A673 (cell line): ENCODE data around the gene COL13A1. TPM values are rescaled to one million over a fixed set of nuclear protein-coding genes. Genes with fewer than 3 reads are reported as not detected.

Source experiments
- BruUV-seq: library from RNA; stranded (reverse); fragments of 400-500 nt; replicated peaks from 2 replicates; lab custom pipeline; 2021; lab: Mats Ljungman, UMichigan
- CTCF ChIA-PET: fragments of 300-600 bp; sonication (Branson Sonifier 250); formaldehyde crosslinking; loops from one replicate; lab custom pipeline; 2022; ENCODE audit warnings: antibody characterized with exemption; lab: Charles Lee
- POLR2A ChIA-PET: fragments of 300-600 bp; sonication (Branson Sonifier 250); formaldehyde crosslinking; loops from one replicate; lab custom pipeline; 2022; ENCODE audit warnings: antibody characterized with exemption; ENCODE audit not compliant: low non-redundant PET; lab: Charles Lee
- DNase-seq: peaks from one replicate; pipeline ENCODE4 v3.0.0-alpha.2; 2015; ENCODE audit warnings: low spot score
- H3K27ac ChIP-seq: fragments of 200-600 bp; sonication (generic); 2 replicates; pipeline ENCODE4 v1.5.1; 2016; ENCODE audit warnings: mixed run types, low read depth, mild to moderate bottlenecking, mixed read lengths, antibody characterized with exemption, low read length; ENCODE audit not compliant: poor library complexity, severe bottlenecking
- H3K27me3 ChIP-seq: fragments of 200-600 bp; sonication (generic); replicated peaks from 2 replicates; pipeline ENCODE4 v1.6.1; 2017; ENCODE audit warnings: mixed run types, low read depth, mild to moderate bottlenecking, mixed read lengths, antibody characterized with exemption, low read length; ENCODE audit not compliant: insufficient read depth, poor library complexity
- H3K36me3 ChIP-seq: fragments of 200-600 bp; sonication (generic); 2 replicates; pipeline ENCODE4 v1.6.1; 2016; ENCODE audit warnings: mixed run types, mild to moderate bottlenecking, mixed read lengths, antibody characterized with exemption, low read length; ENCODE audit not compliant: insufficient read depth, poor library complexity, severe bottlenecking
- H3K4me1 ChIP-seq: fragments of 200-600 bp; sonication (generic); 2 replicates; pipeline ENCODE4 v1.6.1; 2017; ENCODE audit warnings: mixed run types, mild to moderate bottlenecking, mixed read lengths, antibody characterized with exemption, low read length; ENCODE audit not compliant: insufficient read depth, poor library complexity, severe bottlenecking
- H3K4me3 ChIP-seq: fragments of 200-600 bp; sonication (generic); 2 replicates; pipeline ENCODE4 v1.5.1; 2016; ENCODE audit warnings: low read depth, mixed run types, mild to moderate bottlenecking, mixed read lengths, low read length; ENCODE audit not compliant: poor library complexity, severe bottlenecking
- H3K9me3 ChIP-seq: fragments of 200-600 bp; sonication (generic); 2 replicates; pipeline ENCODE4 v1.6.1; 2016; ENCODE audit warnings: mixed run types, low read depth, mild to moderate bottlenecking, mixed read lengths, antibody characterized with exemption, low read length; ENCODE audit not compliant: poor library complexity, severe bottlenecking
- EZH2 ChIP-seq: fragments of 200-600 bp; sonication (generic); IDR thresholded peaks from 2 replicates; pipeline ENCODE4 v1.6.1; 2017; ENCODE audit warnings: borderline replicate concordance, low read depth, mild to moderate bottlenecking, mixed read lengths, antibody characterized with exemption, low read length; ENCODE audit not compliant: poor library complexity, severe bottlenecking
- intact Hi-C: fragments of 100-400 bp; cut with micrococcal nuclease; formaldehyde crosslinking; loops from one replicate; pipeline ENCODE4 v1.10.0; 2022; ENCODE audit not compliant: unreplicated experiment
- total RNA-seq: library from RNA; stranded (reverse); gene quantifications from 2 replicates; pipeline ENCODE4 v1.2.3, GENCODE V29; 2021
- TF ChIP-seq, protein P1 (sequence below): fragments of 300-800, 200-600 bp; sonication (generic); conservative IDR thresholded peaks from 2 replicates; pipeline ENCODE4 v1.5.1; 2017; ENCODE audit warnings: low read depth, mild to moderate bottlenecking, antibody characterized with exemption, low read length, moderate library complexity, mixed read lengths

Gene COL13A1
- total RNA-seq, 1 experiment from 2014 or later = 2.0 TPM

DNA sequence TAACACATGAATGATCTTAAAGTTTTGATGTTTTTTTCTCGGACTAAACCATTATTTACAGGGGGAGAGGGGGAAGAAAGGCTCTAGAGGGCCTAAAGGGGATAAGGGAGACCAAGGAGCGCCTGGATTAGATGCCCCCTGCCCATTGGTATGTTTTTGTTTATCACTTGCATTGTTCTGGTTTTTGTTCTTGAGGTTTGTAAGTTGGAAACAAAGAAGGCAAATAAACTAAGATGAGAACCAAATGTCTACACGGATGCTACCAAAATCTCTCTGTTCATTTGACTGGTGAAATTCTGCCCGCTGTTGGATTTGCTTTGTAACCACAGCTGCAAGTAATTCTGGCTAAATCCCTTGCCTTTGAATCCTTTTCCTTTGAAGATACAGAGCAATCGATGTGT is 151.1 kb downstream of the COL13A1 start:
- ChIA-PET POLR2A (no interaction called here), CTCF (no interaction called here)
- Histone ChIP-seq H3K27ac (peak overlapping the region; percentile 65), H3K36me3 (no peaks in the 10 kb centered on the region), H3K27me3 (no peaks in the 10 kb centered on the region), H3K4me3 (no peak overlapping the region), H3K4me1 (peaks cover 25% of the 10 kb centered on the region), H3K9me3 (no peaks in the 10 kb centered on the region)
- no peak for TF ChIP-seq EZH2
- TF ChIP-seq, protein P1, sequence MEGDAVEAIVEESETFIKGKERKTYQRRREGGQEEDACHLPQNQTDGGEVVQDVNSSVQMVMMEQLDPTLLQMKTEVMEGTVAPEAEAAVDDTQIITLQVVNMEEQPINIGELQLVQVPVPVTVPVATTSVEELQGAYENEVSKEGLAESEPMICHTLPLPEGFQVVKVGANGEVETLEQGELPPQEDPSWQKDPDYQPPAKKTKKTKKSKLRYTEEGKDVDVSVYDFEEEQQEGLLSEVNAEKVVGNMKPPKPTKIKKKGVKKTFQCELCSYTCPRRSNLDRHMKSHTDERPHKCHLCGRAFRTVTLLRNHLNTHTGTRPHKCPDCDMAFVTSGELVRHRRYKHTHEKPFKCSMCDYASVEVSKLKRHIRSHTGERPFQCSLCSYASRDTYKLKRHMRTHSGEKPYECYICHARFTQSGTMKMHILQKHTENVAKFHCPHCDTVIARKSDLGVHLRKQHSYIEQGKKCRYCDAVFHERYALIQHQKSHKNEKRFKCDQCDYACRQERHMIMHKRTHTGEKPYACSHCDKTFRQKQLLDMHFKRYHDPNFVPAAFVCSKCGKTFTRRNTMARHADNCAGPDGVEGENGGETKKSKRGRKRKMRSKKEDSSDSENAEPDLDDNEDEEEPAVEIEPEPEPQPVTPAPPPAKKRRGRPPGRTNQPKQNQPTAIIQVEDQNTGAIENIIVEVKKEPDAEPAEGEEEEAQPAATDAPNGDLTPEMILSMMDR = no peak
- BruUV-seq = no TSS peak
- DNase-seq = no peak
- intact Hi-C loops = no loop called here

DNA sequence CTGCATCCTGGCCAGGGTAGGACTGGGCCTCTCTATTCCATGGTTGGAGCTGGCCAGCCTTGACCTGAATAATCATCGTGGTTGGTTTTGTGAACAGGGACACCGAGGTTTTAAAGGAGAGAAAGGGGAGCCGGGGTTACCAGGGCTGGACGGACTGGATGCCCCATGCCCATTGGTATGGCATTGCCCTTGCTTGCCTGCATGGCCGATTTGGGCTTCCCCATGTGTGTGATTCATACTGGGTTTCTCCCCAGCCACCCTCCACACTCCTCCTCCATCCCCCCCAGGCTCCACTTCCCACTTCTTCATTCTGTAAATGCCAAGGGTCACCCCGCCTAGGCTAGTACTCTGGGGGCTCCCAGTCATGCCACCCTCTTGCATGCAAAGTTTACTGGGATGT is 152.1 kb downstream of the COL13A1 start:
- H3K4me1 ChIP-seq = peaks cover 25% of the 10 kb centered on the region
- TF ChIP-seq, protein P1 = no peak
- TF ChIP-seq EZH2 = no peak
- H3K27me3 ChIP-seq = no peaks in the 10 kb centered on the region
- H3K27ac ChIP-seq = no peak overlapping the region
- no peaks in the 10 kb centered on the region for H3K9me3 ChIP-seq
- intact Hi-C loops = no loop called here
- no peak for DNase-seq
- no peak overlapping the region for H3K4me3 ChIP-seq
- no TSS peak for BruUV-seq
- H3K36me3 ChIP-seq = no peaks in the 10 kb centered on the region
- POLR2A ChIA-PET = no interaction called here
- CTCF ChIA-PET = interaction anchor here (1.1 kb wide), 1 partner anchor 39 kb away, joined by 3 read pairs; no protein-coding TSS in a partner anchor

DNA sequence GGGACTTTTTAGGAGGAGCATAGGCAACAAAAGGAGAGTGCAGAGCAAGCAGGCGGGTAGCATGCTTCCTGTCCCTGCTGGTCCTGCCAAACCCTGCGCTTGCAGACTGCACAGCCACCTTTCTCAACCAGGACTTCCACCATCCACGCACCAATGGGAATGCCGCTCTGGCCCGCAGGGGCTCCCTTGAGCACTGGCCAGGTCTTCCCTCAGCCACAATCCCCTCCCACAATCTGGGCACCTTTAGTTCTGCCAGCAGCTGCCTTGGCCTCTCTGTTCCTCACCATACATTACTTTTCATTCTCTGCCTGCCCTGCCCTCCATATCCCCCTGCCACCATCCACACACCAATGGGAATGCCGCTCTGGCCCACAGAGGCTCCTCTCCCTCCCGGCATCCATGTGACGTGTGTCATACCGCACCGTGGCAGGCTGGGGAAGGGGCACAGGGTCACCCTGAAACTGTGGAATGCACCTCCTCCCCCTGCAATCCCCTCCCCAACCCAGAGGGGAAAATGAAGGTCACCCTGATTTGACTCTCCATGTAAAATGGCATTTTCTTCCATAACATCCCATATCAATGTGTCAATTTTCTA is 153.6 kb downstream of the COL13A1 start:
- ChIA-PET POLR2A (no interaction called here), CTCF (interaction anchor here (0.7 kb wide), 1 partner anchor 15 kb away, joined by 3 read pairs; no protein-coding TSS in a partner anchor)
- Histone ChIP-seq H3K36me3 (no peaks in the 10 kb centered on the region), H3K27ac (no peak overlapping the region), H3K9me3 (no peaks in the 10 kb centered on the region), H3K4me1 (peaks cover 30% of the 10 kb centered on the region), H3K4me3 (no peak overlapping the region), H3K27me3 (no peaks in the 10 kb centered on the region)
- TF ChIP-seq, protein P1 = no peak
- no peak for TF ChIP-seq EZH2
- no peak for DNase-seq
- intact Hi-C loops = no loop called here
- BruUV-seq = no TSS peak
